Nucleus accumbens (tissue), 56 donors: ENCODE data around the gene SMTNL1.
A peak's percentile ranks its signal among the peaks of the same experiment; 100 is the strongest.

Source experiments
- DNase-seq, 56 donors: peaks; one replicate each; lab custom pipeline; 2025; lab: John Stamatoyannopoulos, UW

SMTNL1 gene

DNA sequence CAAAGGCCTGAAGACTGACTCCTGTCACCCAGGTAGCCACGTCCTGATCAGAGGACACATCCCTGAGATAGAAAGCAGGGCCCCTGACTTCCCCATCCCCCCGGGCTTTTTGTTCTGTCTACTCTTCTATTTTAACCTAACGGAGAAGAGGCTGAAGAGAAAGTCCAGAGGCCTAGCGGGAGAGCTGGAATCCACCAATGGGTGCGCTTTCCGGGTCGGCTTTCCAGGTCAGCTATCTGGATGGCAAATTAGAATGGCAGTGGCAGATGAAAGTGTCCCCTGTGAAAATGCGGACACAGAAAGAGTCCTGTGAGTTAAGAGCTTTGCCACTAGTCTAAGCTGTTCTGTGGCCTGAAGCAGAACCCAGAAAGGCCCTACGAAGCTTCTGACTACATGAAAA is 46.9 kb downstream of the SMTNL1 start:
- DNase-seq = no peak

DNA sequence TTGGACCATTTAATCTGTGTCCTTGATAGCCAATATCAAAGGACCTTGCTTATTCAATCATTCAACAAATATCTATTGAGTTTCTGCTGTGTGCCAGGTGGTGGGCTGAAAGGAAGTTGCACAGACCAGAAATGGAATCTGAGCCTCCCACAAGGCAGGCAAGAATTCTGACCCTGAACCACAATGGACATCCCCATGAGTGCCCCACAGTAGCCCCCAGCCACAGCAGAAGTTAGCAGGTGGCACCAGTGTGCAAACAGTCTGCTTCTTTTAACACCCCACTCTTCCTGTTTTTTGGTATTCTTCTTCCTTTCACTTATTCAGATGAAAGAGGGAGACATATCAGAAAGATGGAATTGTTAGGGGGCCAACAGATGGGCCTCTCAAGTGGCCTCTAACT is 47.9 kb downstream of the SMTNL1 start:
- no peak for DNase-seq

DNA sequence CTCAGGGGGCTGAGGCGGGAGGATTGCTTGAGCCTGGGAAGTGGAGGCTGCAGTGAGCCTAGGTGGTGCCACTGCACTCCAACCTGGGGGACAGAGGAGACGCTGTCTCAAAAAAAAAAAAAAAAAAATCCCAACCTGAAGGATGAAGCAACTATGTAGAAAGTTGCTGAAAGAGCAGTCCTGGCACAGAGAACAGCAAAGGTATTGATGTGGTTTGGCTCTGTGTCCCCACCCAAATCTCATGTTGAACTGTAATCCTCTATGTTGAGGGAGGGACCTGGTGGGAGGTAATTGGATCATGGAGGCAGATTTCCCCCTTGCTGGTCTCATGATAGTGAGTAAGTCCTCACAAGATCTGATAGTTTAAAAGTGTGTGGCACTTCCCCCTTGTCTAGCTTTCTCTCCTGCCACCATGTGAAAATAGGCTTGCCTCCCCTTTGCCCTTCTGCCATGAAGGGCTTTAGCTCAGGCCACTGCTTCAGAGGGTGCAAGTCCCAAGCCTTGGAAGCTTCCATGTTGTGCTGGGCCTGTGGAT is 49.4 kb downstream of the SMTNL1 start:
- no peak for DNase-seq

DNA sequence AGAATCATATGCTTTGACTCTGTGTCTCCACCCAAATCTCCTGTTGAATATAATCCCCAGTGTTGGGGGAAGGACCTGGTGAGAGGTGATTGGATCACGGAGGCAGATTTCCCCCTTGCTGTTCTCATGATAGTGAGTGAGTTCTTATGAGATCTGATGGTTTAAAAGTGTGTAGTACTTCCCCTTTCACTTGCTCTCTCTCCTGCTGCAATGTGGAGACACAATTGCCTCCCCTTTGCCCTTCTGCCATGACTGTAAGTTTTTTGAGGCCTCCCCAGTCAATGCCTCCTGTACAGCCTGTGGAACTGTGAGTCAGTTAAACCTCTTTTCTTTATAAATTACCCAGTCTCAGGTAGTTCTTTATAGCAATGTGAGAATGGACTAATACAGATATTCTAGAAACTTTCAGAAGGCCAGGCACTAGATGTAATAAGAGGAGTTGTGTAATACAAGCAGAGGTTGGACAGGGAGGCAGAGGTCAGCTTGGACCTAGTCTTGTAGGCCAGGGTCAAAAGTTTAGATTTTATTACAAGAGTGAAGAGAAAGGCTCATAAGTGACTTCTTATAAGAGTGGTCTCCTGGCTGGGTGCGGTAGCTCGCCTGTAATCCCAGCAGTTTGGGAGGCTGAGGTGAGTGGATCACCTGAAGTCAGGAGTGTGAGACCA is 50.8 kb downstream of the SMTNL1 start:
- DNase-seq = no peak

DNA sequence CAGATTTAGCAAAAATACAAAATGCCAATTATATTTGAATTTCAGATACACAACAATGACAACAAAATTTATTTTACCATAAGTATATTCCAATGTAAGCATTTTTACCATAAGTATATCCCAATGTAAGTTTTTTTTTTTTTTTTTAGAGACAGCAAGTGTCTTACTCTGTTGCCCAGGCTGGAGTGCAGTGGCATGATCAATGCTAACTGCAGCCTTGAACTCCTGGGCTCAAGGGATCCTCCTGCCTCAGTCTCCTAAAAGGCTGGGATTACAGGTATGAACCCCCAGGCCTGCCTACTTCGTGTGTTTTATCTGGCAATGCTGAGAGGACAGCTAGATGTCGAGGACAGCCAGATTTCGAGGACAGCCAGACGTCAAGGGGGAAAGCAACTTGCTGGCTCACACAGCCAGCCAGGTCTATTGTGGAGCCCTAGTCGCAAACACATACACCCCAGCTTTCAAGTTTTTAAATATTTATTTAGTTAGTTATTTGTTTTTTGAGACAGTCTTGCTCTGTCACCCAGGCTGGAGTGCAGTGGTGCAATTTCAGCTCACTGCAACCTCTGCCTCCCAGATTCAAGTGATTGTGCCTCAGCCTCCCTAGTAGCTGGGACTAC is 59.0 kb downstream of the SMTNL1 start:
- DNase-seq = no peak

DNA sequence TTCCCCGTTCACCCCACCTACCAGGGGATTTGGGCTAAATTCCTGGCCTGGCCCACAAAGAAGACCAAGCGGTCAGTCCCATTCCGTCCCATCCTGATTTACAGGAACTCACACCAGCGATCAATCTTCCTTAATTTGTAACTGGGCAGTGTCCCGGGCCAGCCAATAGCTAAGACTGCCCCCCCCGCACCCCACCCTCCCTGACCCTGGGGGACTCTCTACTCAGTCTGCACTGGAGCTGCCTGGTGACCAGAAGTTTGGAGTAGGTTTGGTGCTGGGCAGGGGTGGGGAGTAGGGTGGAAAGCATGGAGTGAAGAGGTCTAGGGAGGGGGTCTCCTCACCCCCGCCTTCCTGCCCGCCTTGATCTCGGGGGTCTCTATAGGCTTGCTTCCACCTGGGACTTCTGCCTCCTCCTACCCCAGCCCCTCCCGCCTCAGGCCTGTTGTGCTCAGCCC is 60.1 kb downstream of the SMTNL1 start, which contains the start of gene SERPING1:
Gene SERPING1 (plus strand): TSS at position 225 of the 455 bp plus-strand sequence. CDS start 586 bp downstream, outside the sequence.
- peak in 18 of 56 donors; percentile 2 to 48 (median 14) for DNase-seq

DNA sequence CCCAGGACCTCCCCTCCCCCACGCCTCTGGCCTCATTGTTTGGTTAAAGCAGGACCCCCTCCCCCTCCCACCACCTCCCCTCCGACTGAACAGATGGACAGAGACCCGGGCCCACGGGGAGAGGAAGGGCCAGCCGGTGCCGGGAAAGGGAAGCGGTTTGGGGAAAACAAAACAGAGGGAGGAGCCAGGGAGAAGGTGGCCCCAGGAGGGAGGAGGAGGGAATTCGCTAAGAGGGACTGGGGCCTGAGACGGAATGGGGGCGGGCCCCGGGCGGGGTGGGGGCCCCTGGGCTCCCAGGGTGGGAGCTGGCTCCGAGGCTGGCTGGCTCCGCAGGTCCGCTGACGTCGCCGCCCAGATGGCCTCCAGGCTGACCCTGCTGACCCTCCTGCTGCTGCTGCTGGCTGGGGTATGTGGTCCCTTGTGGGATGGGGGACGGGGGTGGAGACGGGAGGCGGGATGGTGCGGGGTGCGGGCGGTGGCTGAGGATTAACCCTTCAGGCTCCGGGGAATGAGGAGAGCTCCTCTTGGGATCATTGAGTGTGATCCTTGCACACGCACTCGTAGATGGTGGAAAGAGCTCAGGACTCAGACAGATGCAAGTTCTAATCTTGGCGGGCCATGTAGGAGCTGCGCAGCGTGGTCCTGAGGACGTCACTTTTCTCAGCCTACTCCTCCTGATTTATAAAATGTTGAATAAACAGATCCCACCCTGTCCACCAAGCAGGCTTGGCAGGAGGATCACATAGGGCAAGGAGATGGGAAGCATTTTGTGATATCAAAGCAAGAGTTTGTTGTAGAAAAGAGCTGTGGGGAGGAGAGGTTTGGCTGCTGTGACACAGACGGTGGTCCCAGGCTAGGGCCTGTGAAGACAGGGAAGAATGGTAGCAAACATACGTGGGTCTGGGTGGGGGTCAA is 60.8 kb downstream of the SMTNL1 start:
- peak in 47 of 56 donors; percentile 2 to 56 (median 19) for DNase-seq

DNA sequence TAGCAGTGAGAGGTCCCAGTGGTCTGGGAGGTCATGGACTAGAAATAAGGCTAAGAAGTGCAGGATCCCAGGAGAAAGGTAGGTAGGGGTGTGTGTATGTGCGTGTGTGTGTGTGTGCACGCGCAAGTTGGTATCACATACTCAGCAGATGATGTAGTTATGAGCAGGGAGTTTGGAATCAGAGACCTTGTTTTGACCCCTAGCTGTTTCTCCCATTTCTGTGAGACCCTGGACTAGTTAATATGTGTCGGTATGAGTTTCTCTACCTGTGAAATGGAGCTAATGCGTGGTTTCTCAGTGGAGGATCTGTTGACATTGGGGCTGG is 61.4 kb downstream of the SMTNL1 start:
- peak in 1 of 56 donors; percentile 0 for DNase-seq

DNA sequence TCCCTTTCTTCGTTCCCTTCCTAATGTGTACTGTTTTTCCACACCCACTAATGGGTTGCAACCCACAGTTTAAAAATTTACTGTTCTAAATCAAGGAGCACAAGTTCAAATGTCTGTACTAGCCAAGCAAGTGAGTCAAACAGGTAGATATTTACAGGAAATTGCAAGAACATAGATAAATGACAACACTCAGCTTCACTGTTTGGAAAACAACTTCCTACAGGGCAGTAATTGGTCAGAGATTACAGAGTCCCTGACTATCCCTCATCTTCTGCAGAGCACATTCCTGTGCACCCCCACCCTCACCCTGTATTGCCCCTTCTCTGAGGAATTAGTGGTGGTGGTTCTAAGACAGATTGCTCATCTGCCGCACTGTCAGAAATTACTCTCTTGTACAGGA is 62.0 kb downstream of the SMTNL1 start:
- no peak for DNase-seq
